ENCODE measurements around the gene GGCX.

GGCX gene

GRCh38 chr2:85541262-85541661, 20.0 kb downstream of the GGCX start:
- no peak for DNase-seq (ENCODE audit: low read depth)

DNA sequence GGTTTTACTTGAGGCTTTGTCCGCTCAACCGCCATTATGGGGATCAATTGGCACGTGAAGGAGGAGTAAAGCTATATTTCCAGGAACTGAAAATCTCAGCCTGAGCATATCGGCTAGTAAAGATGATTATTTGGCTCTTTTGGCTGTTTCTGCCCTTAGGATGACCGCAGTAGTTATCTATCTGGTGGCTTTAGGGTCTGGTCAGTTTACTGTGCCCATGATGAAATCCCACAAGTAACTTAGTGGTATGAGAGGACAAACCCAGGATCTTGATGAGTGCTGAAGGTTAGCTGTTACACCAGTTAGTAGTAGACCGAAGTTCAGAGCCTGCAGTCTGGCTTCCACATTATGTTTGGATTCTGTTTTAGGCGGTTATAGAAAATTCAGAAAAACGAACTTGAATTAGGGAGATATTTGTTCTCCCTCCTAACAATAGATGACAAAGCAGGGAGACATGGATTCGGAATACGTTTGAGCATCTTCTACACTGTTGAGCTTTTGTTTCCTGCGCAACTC, 21.1 kb downstream of the GGCX start:
- no peak for DNase-seq (ENCODE audit: low read depth)

DNA sequence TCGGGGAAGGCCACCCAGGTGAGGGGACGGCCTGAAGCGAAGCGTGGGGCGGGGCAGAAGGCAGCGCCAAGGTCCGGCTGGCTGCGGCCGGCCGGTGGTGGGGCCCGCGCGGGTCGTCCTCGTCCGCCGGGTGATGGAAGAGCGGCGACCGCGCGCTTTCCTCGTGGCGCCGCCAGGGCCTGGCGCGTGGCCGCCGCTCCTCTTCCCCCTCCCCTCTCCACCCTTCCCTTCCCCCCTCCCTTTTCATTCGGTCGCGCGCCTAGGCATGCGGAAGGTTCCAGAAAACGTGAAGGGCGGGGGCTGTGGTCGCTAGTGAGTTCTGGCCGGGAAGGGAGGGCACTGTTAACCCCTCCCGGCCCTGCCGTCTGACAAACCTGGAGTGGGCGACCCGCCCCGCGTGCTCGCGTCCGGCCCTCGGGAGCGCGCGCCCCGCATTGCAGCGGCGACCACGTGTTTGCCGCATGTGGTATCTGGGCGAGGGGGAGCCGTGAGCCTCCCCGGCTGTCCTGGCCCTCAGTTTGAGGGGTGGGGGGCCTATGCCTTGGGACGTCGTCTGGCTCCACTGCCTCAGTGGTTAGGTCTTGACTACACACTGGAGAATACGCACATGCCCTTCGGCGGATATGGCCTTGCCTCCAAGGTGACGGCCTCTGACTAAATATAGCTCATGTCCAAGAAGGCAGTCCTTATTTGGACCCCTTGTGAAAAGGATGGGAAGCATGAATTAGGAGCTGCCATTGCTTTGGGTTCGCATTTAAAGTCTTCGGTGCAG, 21.7 kb downstream of the GGCX start:
- DNase-seq (ENCODE audit: low read depth), result peak; percentile 61

- peak; percentile 88 for DNase-seq (ENCODE audit: low read depth)
These were observed 22.6 kb downstream of the GGCX start, which contains the start of gene MAT2A for GRCh38 chr2:85538507-85539360. Gene MAT2A, plus strand, starts transcription at chr2:85539168. Its CDS starts 120 bp downstream, at chr2:85539288.

DNA sequence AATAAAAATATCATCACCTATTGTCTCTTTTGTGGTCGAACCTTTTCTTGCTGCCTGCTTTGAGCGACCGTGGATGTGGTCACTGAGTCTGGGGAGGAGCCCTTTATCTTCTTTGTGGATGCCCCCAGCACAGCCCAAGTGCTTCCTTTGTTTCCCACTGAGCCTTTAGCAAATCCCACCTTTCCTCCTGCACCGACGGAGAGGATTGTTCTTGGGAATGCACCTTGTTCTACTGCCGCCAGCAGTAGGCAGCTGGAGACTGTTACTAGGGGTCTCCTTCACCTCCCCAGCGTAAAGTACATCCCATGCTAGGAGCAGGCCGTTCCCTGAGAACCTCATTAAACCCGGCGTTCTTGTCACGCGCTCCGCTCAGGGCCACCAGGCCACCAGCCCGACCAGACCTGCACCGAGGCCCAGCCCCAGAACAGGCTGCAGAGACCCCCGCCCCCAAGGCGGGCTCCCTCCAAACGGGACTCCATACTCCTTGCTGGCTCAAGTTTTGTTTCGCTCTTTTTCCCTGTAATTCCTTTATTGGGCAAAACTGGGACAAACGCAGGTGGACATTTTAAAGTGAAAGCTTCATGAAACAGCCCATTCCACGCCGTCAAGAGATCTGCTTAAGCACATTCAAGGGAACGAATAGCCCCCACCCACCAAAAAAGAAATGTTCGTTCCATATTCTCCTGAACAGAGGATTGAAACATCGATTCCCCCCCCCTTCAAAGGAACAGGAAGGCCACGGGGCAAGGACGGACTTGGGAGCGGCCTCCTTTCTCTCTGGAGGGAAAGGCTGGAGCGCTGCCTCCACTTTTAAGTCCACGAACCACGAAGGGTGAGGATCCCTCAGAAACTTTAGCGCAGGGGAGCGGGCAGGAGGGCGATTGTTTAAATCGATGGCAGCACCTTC, 23.4 kb downstream of the GGCX start:
- no peak for DNase-seq (ENCODE audit: low read depth)

DNA sequence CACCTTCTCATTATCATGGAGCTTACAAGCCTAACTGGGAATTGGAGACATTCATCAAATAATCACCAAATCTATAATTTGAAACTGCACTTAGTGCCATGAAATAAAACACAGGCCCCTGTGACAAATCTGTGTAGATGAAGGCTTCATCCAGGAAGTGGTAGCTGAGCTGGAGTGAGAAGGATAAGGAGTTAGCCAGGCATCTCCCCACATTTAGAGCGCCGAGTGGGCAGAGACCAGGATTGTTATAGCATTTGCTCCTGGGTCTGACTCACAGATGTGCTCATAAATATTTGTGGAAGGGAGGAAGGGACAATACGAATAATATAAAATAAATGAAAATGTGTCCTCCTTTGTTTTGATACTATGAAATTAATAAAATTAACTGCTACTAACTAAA, 24.8 kb downstream of the GGCX start:
- no peak for DNase-seq (ENCODE audit: low read depth)

GRCh38 chr2:85534881-85535280, 26.4 kb downstream of the GGCX start:
- no peak for DNase-seq (ENCODE audit: low read depth)

DNA sequence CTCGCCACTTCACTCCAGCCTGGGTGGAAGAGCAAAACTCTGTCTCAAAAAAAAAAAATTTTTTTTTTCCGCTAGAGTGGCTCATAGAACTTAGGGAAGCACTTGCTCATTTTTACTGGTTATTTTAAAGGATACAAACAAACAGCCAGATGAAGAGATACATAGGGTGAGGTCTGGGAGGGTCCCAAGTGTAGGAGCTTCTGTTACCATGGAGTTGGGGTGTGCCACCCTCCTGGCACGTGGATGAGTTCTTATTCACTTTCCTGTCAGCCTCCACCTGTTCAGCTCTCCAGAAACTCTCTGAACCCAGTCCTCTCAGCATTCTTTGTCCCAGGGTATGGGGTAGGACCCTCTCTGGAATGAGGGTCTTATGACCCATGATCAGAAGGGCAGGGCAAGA, 27.2 kb downstream of the GGCX start:
- no peak for DNase-seq (ENCODE audit: low read depth)

DNA sequence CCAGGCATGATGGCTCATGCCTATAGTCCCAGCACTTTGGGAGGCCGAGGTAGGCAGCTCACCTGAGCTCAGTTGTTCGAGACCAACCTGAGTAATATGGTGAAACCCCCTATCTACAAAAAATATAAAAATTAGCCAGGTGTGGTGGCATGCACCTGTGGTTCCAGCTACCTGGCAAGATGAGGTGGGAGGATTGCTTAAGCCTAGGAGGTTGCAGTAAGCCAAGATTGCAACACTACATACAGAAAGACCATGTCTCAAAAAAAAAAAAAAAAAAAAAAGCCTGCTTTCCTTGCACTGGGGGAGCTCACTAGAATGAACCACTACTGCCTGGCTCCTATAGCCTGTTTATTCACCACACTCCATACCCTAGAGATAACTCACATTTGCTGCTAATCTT, 29.7 kb downstream of the GGCX start:
- DNase-seq (ENCODE audit: low read depth), result no peak

DNA sequence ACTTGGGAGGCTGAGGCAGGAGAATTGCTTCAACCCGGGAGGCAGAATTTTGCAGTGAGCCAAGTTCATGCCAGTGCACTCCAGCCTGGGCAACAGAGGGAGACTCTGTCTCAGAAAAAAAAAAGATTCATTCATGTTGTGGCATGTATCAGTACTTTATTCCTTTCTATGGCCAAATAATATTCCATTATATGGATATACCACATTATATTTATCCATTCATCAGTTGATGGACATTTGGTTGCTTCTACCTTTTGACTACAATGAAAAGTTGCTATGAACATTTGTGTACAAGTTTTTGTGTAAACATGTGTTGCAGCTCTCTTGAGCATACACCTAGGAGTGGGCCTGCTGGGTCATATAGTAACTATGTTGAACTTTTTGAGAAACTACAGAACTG, 31.5 kb downstream of the GGCX start:
- no peak for DNase-seq (ENCODE audit: low read depth)

GRCh38 chr2:85528355-85528754, 32.9 kb downstream of the GGCX start:
- DNase-seq (ENCODE audit: low read depth), result no peak

DNA sequence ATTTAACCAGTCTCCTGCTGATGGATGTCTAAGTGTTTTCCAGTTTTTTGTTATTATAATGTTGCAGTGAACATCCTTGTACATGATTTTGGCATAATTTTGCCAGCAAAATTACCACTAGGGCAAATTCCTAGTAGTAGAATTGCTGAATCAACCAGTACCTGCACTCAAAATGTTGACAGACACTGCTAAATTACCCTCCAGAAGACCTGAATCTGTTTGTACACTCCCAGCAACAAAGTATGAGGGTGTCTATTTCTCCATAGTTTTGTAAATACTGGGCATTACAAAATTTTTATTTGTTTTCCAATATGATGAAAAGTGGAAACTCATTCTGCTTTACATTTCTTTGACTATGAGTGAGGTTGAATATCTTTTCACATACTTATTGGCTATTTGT, 33.5 kb downstream of the GGCX start:
- DNase-seq (ENCODE audit: low read depth), result no peak

GRCh38 chr2:85525567-85525966, 35.7 kb downstream of the GGCX start:
- no peak for DNase-seq (ENCODE audit: low read depth)

- DNase-seq (ENCODE audit: low read depth), result no peak
These were observed 36.3 kb downstream of the GGCX start for GRCh38 chr2:85525029-85525428.

DNA sequence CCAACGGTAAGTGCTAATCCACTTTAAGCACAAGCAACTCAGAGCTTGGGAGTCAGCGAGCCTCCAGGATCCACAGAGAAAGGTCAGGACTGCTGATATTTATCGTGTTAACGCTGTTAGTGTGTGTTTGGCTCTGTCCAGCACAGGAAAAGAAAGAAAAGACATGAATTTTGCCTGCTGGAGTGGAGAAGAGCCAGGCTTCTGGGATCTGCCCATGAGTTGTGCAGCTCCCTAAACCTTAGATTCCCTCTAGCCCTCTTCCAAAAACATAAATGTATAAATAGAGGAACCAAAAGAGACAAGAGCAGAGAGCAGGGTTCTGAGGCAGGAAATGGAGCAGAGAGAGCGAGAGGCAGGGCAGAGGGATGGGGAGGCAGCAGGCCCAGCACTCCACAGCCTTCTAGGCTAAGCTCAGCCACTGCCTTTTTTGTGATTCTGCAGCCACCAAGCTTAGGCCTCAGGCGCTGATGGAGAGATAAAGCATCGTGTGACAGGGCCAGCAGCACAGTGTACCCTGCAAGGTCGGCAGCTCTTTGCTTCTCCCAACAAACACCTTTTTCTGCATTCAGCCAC, 36.9 kb downstream of the GGCX start:
- DNase-seq (ENCODE audit: low read depth), result no peak

- no peak for DNase-seq (ENCODE audit: low read depth)
These were observed 37.4 kb downstream of the GGCX start for GRCh38 chr2:85523903-85524335.

DNA sequence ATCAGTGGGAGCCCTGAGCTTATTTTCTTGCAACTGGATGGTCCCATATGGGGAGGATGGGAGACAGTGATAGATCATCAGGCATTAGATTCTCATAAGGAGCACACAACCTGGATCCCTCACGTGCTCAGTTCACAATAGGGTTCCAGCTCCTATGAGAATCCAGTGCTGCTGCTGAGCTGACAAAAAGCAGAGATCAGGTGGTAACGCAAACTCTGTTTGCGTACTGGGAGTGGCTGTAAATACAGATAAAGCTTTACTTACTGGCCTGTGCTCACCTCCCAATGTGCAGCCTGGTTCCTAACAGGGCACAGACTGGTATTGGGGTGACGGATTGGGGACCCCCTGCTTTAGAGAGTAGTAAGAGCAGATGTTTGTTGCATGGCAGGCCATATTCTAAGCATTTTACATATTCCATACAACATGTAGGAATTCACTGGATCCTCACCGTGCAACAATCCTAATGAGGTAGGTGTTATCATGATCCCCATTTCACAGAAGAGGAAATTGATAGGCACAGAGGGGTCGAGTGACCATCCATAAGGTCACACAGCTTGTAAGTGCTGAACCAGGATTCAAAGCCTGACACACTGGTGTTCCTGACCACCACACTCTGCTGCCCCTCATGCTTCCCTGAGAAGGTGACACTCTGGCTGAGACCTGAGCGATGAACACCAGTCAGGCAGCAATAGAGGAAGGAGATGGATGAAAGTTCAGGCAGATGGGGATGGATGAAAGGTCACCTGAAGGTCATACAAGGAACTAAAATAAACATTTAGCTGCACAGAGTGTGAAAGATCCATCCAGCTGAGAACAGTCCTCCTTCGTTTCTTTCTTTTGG, 38.0 kb downstream of the GGCX start:
- DNase-seq (ENCODE audit: low read depth), result no peak

DNA sequence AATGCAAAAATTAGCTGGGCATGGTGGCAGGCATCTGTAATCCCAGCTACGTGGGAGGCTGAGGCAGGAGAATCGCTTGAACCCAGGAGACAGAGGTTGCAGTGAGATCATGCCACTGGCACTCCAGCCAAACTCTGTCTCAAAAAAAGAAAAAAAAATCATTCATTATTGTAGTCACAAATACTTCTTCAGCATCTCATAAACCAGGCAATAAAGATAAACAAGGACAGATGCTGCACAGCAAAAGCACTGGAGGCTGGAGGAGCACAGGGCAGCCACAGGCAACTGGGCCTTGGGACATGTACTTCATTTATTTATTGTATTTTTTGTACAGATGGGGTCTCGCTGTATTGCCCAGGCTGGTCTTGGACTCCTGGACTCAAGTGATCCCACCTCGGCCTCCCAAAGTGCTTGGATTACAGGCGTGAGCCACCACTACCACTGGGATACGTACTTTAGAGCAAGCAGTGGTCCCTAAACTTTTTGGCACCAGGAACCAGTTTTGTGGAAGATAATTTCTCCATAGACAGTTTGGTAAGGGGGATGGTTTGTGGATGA, 39.1 kb downstream of the GGCX start:
- no peak for DNase-seq (ENCODE audit: low read depth)

GRCh38 chr2:85516653-85517389, 44.5 kb downstream of the GGCX start:
- no peak for DNase-seq (ENCODE audit: low read depth)

DNA sequence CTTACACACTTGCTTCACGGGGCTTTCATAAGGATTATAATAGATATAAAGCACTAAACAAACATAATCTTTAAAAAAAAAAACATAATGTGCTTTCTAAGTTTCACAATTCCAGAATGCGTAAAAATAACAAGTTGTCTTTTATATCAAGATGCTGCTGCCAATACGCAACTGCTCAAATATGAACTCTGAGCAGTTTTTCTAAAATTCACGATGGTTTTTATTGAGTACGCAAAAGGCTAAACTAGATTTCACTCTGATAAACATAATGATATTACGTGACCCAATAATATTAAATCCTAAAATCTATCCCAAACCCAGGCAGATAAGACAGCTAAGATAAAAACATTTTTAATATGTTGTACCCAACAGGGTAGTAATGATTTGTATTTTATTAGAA, 47.0 kb downstream of the GGCX start:
- no peak for DNase-seq (ENCODE audit: low read depth)
